GM13976 (cell line): ENCODE measurements around the gene SLC10A4.

Experiments
- DNase-seq: peaks from one replicate; pipeline ENCODE4 v3.0.0; 2012; ENCODE audit warnings: low spot score
- in situ Hi-C: fragments of 300-500 bp; cut with MboI; formaldehyde crosslinking; loops from one replicate; pipeline ENCODE4 v1.12.0; 2022; ENCODE audit warnings: low sequenced_read_pairs, mixed read lengths, inconsistent platforms; ENCODE audit not compliant: unreplicated experiment
- TF ChIP-seq, protein P1 (sequence below): IDR thresholded peaks from 2 replicates; pipeline ENCODE4 v1.5.1; 2012; ENCODE audit warnings: borderline replicate concordance, mild to moderate bottlenecking; ENCODE audit not compliant: insufficient read depth; ENCODE audit errors: extremely low read depth, missing control alignments, control extremely low read depth

Gene SLC10A4

DNA sequence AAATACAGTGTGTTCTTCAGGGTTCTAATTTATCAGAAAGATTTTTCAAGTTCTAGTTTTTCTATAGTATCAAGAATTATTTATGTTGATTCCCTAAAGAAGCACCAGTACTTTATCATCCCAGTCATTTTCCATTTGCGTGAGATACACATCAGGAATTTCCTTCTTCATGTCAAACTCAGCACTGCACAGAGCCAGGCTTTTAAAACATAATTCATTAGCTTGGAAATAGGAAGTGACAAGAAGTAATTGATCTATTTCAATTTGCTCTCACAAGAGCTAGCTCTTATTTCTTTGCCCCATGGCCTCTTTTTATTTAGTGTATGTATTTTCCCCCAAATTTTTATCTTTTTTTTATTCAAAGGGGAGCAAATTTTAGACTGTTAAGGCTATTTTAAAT is 13.0 kb upstream of the SLC10A4 start:
- in situ Hi-C loops = no loop called here
- TF ChIP-seq, protein P1, sequence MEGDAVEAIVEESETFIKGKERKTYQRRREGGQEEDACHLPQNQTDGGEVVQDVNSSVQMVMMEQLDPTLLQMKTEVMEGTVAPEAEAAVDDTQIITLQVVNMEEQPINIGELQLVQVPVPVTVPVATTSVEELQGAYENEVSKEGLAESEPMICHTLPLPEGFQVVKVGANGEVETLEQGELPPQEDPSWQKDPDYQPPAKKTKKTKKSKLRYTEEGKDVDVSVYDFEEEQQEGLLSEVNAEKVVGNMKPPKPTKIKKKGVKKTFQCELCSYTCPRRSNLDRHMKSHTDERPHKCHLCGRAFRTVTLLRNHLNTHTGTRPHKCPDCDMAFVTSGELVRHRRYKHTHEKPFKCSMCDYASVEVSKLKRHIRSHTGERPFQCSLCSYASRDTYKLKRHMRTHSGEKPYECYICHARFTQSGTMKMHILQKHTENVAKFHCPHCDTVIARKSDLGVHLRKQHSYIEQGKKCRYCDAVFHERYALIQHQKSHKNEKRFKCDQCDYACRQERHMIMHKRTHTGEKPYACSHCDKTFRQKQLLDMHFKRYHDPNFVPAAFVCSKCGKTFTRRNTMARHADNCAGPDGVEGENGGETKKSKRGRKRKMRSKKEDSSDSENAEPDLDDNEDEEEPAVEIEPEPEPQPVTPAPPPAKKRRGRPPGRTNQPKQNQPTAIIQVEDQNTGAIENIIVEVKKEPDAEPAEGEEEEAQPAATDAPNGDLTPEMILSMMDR = no peak
- DNase-seq = no peak

DNA sequence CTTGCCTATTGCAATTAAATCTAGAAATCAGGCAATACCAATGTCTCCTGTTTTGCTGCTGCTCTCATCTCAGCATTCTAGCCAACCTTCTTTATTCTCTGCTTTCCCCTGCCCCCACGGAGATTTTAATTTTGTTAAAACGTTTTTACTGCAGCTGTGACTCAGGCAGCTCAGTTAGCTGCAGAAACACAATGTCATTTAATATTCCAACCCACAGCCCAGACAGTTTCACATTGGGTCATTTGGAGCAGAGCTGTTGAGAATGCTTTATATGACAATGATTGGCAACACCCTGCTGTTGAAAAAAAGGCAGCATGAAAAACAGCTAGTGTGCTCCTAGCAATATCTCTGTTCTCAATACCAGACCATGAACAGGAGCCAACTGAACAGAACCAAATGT is 12.6 kb upstream of the SLC10A4 start:
- TF ChIP-seq, protein P1 = no peak
- no peak for DNase-seq
- in situ Hi-C loops = no loop called here

DNA sequence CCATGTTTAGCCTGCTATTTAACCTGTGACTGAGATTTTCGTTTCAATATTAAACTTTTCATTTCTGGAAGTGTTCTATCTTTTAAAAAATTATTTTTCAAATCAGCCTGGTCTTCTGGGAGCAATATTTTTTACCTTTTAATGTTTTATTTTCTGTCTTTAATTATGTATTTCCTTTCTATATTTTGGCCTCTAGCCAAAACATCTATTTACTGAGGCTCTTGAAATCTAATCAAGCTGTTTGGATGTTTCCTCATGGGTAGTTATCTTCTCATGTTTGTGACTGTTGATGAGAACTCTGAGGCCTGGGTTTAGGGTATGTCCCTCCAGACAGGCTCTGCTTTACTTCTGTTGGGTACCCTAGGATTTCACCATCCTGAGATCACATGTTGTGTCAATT is 10.3 kb upstream of the SLC10A4 start:
- TF ChIP-seq, protein P1 = no peak
- no peak for DNase-seq
- in situ Hi-C loops = no loop called here

DNA sequence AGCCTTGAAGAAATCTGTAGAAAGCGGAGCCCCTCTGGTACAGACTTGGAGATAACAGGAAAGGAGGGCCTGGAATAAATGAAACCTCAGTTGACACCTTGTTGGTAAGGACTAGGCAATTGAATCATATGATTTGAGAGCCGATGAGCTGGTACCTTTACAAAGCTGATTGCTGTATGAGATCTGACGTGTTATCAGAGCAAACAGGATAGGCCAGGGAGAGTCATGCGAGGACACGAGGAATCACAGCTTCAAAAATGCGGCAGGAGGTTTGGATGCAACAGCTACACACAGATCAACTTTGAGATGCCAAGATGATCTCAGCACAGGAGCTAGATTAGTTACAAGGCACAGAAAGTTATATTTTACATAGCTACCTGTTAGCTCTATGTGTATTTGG is 7.4 kb upstream of the SLC10A4 start:
- TF ChIP-seq, protein P1 = no peak
- no peak for DNase-seq
- in situ Hi-C loops = no loop called here

DNA sequence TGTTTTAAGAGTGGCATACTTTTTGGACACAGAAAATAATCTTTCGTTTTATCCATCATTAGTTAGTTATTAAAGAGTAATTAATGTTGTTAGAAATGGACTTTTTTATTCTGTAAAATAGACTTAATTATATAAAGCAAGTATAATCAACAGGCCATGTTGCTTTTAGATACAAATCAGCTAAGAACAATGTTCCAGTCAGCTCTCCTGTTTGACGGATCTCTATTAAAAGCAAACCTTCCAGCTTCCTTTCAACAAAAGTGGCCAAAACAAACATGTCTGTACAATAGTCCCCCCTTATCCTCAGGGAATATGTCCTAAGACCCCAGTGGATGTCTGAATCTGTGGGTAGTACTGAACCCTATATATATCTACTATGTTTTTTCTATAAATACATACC is 4.9 kb upstream of the SLC10A4 start:
- DNase-seq = no peak
- TF ChIP-seq, protein P1 = no peak
- in situ Hi-C loops = no loop called here

DNA sequence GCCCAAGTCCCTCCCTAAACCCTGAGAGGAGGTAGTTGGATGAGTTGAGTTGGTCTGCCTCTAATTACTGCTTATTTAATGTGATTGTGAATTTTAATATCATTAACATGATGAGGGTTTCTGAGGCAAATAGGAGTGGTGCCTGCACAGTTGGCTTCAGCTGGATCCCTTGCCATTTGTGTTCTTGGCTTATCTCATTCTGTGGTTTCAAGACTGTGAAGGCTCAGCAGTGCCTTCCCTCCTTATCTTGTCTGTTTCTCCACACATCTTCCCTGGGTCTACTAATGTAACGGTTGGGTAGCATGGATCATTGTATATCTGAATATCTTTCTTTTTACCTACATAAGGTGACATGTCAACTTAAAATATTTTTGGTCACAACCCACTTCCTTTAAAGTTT is 1.6 kb upstream of the SLC10A4 start:
- no peak for DNase-seq
- TF ChIP-seq, protein P1 = no peak
- in situ Hi-C loops = no loop called here

DNA sequence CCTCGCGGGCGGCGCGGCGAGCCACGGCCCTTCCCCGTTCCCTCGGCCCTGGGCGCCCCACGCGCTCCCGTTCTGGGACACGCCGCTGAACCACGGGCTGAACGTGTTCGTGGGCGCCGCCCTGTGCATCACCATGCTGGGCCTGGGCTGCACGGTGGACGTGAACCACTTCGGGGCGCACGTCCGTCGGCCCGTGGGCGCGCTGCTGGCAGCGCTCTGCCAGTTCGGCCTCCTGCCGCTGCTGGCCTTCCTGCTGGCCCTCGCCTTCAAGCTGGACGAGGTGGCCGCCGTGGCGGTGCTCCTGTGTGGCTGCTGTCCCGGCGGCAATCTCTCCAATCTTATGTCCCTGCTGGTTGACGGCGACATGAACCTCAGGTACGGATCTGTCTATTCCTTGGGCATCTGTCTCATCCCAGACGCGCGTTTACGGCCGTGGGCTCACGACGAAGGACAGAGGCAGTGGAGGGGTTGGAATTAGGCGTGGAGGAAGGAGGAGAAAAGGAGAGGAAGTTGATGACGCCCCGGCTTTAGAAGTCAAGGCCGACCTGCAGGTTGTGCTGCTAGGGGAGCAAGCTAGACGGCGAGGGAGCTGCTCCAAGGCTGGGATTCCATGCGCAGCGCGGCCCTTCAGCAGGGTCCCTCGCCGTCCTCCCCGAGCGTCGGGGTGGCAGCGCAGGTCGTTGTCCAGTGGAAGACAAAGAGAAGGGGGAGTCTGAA is 792 bp downstream of the SLC10A4 start:
- peak; percentile 32 for DNase-seq

More for the DNA sequence above, 792 bp downstream of the SLC10A4 start:
- in situ Hi-C loops = no loop called here
- TF ChIP-seq, protein P1 = no peak
